NCI-H1436 (cell line): Measurements from ENCODE around the gene ACAA1.
"Not testable (repeated sequence)": the region's sequence is repeated elsewhere in the genome, so short reads cannot be mapped to it uniquely, and the experiment has no call there.

Source experiments
- DNase-seq: peaks from one replicate; lab custom pipeline; 2025; lab: John Stamatoyannopoulos, UW

The ACAA1 gene, protein sequence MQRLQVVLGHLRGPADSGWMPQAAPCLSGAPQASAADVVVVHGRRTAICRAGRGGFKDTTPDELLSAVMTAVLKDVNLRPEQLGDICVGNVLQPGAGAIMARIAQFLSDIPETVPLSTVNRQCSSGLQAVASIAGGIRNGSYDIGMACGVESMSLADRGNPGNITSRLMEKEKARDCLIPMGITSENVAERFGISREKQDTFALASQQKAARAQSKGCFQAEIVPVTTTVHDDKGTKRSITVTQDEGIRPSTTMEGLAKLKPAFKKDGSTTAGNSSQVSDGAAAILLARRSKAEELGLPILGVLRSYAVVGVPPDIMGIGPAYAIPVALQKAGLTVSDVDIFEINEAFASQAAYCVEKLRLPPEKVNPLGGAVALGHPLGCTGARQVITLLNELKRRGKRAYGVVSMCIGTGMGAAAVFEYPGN

DNA sequence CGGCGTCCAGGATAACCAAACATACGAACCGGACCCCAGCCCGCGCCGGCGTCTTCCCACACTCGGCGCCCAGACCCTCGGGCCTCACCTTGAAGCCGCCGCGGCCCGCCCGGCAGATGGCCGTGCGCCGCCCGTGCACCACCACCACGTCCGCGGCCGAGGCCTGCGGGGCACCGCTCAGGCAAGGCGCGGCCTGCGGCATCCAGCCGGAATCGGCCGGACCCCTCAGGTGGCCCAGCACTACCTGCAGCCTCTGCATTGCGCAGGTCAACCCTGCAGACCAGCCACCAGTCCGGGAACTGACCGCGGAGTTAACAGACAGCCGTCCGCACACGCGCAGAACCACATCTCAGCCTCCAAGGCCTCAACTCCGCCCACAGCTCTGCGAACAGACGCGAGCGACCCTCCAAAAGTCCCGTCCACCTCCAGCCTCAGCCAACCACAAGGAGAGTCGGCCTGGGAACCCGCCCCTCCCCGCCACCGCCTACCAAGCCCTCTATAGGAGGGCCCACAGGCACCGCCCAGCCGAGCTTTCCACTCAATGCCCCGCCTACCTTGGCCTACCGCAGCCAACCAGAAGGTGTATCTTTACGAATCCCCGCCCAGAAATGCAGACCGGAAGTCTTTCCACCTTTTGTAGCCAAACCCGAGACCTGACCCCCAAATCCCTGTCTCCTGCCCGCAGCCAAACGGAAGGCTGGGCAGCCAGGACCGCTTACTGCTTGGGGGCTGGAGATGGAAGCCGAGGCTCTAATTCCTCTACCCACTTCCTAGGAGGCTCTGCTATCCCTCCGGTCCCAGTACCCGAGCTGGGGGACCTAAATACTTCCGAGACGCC is at the start of gene ACAA1:
TSS of gene ACAA1 (minus strand) at position 351 of the 838 bp plus-strand sequence. CDS start at position 259, 92 bp downstream.
- DNase-seq, result peak; percentile 91

DNA sequence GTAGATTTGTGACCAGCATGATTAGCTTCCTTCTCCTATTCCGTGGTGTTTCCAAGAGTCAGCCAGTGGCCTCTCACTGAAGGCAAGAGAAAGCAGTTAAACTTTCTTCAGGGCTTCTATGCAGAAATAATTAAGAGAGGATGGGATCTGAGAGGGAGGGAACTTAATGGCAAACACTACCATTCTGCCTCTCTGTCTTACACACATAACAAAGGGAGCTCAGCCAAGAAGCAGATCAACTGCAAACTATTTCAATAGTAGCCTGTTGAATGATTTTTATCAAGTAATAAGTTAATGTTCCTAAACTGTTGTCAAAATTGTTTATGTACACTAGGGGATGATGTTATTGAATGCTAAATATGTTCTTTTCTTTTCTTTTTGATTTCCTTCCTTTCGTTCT is 40.3 kb upstream of the ACAA1 start:
- DNase-seq, result no peak

DNA sequence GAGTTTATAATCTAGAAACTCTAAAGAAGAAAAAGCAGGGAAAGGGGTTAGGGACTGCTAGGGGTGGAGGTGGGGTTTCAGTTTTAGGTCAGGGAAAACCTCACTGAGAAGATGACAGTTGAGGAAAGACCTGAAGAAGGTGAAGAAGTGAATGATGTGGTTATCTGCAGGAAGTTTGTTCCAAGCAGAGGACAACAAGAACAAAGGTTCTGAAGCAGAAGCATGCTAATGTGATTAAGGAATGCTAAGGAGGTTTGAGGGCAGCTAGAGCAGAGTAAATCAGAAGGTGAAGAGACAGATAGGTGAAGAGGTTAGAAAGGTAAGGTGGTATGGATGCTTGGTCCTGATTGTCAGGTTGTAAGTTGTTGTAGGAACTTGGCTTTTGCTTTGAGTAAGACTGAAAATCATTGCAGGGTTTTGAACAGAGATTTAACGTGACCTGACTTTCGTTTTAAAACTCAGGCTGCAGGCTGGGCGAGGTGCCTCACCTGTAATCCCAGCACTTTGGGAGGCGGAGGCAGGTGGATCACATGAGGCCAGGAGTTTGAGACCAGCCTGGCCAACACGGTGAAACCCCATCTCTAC is 37.0 kb upstream of the ACAA1 start:
- DNase-seq, result no peak

DNA sequence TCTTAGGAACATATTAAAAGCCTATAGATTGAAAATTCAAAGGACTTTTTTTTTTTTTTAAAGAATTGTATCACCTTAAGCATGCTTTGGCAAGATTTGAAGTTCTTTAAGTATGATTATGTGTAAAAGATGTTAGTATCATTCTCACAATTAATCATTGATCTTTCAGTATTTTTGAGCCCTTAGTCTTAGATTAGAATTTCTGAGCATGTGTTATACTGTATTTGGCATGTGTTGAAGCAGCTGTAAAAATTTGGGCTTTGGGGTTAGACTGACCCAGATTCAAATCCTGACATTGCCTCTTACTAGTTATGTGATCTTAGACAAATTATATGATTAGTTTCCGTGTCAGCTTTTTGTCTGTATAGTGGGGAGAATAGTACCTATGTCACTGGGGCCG is 34.7 kb upstream of the ACAA1 start:
- no peak for DNase-seq

DNA sequence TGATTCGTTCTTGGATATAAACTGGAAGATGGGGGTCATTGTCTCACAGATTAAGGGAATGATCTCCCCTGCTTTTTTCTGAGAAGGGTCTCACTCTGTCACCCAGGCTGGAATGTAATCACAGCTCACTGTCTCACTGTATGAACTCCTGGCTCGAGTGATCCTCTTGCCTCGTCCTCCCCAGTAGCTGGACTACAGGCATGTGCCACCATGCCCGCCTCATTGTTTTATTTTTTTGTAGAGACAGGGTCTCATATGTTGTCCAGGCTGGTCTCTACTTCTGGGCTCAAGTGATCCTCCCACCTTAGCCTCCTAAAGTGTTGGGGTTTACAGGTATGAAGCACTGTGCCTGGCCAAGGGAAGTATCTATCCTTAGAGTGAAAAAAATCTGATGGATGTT is 33.8 kb upstream of the ACAA1 start:
- DNase-seq, result no peak

DNA sequence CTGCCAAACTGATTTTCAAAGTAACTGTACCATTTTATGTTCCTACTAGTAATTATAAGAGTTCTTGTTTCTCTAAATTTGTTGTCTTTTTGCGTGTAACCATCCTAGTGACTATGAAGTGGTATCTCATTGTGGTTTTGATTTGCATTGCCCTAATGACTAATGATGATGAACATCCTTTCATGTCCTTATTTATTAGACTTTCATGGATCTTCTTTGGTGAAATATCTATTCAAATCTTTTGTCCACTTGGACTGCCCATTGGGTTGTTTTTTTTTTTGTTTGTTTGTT is 32.0 kb upstream of the ACAA1 start:
- no peak for DNase-seq

DNA sequence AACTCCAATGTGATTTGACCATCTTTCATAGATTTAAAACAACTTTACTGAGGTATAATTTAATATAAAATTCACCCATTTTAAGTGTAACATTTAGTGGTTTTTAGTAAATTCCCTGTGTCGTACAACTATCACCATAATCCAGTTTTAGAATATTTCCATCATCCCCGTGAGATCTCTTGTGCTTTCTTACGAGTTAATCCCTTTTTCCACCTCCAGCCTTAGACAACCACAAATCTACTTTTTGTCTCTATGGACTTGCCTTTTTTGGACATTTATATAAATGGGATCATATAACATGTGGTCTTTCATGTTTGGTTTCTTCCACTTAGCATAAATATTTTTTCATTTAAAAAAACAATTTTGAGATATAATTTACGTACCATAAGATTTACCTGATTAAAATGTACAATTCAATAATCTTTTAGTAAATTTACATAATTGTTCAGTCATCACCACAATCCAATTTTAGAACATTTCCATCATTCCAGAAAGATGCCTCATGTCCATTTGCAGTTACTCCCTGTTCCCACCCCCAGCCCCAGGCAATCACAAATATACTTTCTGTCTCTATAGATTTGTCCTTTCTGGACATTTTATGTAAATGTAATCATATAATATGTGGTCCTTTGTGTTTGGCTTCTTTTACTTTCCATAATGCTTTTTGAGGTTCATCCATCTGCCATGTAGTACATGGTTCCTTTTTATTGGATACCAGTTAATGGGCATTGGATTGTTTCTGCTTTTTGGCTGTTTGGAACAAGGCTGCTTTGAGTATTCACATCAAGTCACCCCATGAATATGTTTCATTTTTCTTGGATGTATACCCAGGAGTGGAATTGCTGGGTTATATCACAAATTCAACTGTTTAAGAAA is 31.5 kb upstream of the ACAA1 start:
- no peak for DNase-seq

DNA sequence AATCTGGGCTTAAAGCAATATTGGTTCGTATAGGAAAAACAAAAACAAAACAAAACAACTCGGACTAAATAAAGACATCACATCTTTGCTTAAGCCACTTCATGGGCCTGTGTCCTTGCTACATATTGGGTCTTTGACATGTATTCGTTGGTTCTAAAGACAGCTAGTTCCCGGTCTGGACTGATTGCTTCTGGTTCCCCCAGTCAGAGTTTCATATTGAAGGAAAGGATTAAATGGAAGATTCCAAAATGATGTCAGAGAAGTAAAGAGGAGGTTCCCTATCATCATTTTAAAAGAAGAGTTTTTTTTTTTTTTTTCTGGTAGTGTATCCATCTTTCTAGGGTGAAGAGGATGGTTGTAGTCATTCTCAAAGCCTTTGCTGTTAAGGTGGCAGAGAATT is 30.7 kb upstream of the ACAA1 start:
- no peak for DNase-seq

DNA sequence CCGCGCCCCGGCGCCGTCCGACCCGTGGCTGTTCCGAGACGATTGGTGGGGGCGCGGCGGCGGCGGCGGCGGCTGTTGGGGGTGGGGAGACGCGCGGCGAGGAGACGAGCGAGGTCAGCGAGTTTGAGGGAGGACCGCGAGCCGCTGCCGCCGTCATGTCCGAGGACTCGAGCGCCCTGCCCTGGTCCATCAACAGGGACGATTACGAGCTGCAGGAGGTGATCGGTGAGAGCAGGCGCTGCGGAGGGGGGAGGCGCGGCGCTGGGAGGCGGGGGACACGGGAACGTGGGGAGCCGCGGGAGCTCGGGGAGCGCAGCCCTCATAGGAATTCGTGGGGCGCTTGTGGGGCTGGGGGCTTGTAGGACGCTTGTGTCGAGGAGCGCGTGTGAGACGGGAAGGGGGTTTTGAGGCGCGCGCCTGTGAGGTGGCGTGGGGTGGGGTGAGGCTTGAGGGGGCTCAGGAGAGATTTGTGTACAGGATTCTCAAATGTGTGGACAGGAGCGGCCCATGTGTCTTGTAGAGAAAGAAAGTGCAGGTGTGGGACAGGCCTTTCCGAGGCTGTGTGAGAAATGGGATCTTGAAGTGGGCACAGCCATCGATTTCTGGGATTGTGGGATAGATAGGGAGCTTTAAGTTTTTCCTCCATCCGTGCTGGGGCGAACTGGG is 28.9 kb upstream of the ACAA1 start:
- DNase-seq, result no peak

DNA sequence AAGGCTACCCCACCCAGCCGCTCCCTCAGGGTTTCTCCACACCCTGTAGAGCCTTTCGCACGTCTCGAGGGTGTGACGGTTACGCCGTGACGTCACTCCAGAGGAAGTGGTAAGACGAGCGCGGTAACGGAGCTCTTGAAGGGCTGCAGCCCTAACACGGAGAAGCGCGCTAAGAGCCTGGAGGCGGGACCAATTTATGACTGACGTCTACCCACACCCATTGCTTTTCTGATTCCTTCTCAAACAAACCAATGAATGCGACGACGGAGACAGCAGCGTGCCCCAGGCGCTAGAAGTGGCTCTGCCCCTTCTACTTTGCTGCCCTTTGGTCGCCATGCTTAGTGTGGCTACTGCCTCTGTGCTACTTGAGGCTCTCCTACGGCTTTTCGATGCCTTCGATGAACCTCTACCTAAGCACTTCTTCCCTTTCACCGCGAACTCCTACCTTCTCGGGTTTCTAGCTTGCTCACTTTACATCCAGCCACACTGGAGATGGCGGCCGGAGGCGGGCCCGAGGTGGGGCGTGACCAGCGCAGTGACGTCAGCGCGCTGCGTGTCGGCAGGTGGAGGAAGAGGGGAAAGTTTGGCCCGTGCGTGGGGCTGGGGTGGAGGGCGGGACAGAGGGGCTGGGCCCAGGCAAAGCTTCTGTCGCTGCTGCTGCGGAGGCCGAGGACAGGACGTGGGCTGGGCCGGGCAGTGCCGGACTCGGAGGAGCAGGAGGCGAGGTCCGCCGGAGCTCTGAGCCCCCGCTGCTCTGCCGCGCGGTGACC is 28.2 kb upstream of the ACAA1 start, which contains the start of gene OXSR1:
TSS of gene OXSR1 (plus strand) at position 586 of the 770 bp plus-strand sequence. CDS start 340 bp downstream, outside the sequence.
- peak; percentile 92 for DNase-seq

DNA sequence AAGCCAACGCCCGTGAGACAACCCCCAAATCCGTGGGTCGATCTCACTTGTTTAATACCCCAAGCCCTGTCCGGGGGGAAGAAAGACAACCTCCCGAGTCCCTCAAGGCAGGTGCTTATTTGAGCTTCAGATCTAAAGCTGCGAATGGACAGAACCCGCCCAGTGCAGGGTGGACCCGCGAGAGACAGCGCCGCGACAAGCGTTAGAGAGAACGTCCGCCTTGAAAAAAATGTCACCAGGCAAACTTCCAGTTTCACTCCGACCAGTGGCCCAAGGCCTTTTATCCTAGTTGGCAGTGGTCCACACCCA is 27.7 kb upstream of the ACAA1 start:
- no peak for DNase-seq

DNA sequence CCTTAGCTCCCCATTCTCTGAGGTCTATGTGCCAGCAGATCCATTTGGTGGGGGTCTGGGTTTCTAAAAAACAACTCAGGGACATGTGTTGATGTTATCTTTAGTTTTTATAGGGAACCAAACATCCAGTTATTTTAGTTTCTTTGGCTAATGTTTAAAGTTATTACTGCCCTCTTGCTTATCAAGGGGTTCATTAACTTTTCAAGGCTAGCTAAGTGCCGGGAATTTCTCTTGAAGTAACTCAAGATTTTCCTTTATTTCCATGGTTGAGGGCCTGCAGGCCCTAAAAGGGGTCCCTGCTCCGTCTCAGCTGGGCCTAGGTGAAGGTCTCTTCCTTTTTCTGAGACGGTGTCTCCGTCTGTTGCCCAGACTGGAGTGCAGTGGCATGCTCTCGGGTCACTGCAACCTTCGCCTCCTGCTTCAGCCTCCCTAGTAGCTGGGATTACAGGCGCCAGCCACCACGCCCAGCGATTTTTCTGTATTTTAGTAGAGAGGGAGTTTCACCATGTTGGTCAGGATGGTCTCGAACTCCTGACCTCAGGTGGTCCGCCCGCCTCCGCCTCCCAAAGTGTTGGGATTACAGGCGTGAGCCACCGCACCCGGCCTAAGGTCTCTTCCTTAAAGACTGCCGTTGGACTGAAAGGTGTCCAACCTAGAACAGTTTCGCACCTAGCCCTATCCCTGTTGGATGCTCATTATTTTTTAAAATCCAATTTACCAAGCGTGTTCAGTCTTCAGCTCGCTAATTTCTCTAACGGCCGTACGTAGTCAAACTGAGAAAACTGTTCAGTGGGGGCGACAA is 27.1 kb upstream of the ACAA1 start:
- no peak for DNase-seq

DNA sequence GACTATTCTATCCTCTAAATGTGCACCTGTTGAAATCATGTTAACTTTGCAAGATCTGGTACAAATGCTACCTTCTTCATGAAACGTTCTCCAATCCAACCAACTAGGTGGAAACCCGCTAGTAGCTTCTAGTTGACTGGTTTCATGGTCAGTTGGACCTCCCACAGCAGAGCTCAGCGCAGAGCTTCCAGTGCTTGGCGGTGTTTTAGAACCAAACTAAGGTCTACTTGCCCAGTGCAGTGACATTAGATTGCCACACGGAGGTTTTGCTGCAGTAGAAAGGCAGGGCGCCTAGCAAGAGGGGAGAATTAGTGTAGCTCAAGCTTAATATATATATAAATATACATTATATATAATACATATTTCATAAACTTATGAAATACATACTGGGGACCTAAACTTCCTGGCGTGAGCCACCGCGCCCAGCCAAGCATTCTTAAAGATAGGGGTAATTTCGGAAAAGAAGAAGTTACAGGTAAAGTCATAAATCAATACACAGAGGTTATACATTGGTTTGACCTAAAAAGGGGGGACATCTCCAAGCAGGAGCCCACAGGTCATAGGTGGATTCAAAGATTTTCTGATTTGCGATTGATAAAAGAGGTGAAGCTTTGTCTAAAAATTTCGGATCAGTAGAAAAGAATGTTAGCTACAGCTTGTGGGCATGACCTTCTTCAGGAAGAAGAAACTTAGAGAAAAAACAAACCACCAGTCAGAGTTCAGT is 26.4 kb upstream of the ACAA1 start:
- DNase-seq, result no peak

DNA sequence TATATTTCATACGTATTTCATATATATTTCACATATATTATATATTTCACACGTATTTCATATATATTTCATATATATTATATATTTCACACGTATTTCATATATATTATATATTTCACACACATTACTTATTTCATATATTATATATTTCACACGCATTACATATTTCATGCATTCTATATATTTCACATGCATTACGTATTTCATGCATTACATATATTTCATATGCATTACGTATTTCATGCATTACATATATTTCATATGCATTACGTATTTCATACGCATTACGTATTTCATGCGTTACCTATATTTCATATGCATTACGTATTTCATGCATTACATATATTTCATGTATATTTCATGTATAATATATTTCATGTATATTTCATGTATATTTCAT is 23.8 kb upstream of the ACAA1 start:
- not testable (repeated sequence) for DNase-seq

DNA sequence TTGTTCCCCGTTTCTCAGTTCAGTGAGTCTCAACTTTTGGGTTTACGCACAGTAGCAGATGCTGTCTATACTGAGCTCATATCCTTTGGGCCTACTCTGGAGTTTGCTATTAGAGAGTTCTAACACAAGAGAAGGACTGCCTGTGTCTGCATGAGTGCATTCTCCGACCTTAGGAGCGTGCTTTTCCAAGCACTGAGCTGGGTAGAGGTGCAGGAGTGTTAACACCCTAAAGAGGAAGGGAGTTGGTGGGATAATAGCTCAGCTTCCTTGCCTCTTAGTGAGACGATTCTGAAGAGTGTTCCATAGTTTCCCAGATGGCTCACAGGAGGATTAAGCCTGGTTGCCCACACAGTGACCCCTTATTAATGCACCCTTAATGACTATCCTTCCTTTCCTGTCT is 21.5 kb upstream of the ACAA1 start:
- DNase-seq, result no peak

DNA sequence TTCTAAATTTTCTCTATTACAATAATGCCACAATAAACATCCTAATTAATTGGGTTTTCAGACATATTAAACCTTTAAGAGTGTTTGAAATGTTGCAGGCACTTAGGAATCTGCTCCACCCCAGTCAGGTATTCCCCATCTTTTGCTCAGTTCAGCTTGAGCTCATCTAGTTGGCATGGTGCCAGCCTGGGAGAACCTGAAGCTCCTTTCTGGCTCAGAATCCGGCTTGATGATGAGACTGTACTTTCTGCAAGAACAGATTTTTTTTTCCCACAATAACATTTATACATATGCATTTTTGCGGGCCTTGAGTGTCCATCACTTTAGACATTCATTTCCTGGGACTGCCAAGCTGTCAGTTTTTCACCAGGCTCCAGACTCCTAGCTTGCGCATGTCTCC is 20.7 kb upstream of the ACAA1 start:
- no peak for DNase-seq

DNA sequence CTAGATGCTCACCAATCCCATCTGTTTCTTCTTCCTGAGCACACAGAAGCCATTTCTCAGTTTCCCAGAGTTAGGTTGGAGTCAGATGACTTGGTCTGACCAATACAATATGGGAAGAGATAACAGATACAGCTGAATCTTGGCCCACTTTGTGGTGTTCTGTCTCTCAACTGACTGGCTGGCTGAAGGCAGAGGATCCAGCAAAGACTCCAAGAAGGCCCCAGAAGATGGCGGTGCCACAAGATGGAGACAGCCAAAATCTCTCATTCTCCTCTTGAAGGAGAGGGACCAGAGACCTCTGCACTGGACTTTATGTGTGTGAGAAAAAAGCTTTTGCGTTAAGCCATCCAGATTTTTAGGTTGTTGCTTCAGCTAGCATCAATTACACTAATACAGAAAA is 20.2 kb upstream of the ACAA1 start:
- DNase-seq, result no peak

DNA sequence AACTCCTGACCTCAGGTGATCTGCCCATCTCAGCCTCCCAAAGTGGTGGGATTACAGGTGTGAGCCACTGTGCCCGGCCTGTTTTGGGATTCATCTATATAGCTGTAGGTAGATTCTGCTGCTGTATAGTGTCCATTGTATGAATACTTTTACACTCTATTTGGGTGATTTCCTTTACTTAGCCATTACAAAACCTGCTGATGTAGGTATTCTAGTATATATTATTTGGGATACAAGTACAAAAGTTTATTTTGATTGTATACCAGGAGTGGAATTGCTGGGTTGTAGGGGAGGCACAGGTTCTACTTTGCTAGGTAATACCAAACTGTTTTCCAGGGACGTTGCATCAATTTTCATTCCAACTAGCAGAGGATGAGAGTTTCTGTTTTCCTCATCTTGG is 18.9 kb upstream of the ACAA1 start:
- no peak for DNase-seq

DNA sequence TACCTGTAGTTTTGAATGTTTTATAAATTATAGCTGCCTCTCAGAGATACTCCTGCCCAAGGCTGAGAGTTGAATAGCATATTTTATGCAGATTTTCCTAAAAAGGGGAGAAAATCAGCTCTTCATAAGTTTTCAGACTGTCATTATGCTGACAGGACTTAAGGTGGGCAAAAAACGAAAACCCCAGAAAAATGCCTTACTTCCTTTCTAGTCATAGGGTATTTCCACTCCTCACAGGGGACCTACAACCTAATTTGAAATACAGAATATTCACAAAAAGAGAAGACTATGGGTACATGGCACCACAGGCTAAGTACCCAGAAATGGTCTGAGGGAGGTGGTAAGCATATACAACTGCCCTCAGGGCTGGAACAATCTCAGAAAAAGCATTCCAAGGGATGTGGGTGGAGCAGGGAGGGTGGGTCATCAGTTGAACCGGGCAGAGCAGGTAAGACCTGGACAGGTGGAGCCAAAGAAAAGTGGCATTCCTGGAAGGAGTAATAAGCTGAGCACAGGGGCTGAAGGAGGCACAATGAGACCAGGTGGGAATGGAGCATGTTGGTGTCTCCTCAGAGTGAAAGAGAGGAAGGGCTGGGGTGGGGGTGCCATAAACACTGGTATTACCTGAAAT is 17.8 kb upstream of the ACAA1 start:
- no peak for DNase-seq
